K562 (cell line): Measurements from ENCODE around the gene PSMA6. TPM values are rescaled to one million over a fixed set of nuclear protein-coding genes. Genes with fewer than 3 reads are reported as not detected.

ENCODE experiments used
- ARHGAP35 ChIP-seq: fragments of 450-650 bp; IDR thresholded peaks from 2 replicates; pipeline ENCODE4 v1.6.1; 2018; ENCODE audit not compliant: partially characterized antibody
- HDAC6 ChIP-seq: IDR thresholded peaks from 2 replicates; pipeline ENCODE4 v1.6.1; 2012; ENCODE audit warnings: low read depth, mild to moderate bottlenecking, control low read depth, inconsistent platforms, low read length, moderate library complexity
- NR4A1 ChIP-seq, 2 experiments: fragments of 250-450 bp in 1 of 2; fragments of 450-650 bp in 1 of 2; sonication (Bioruptor Pico) in 1 of 2; IDR thresholded peaks; 2 replicates each; pipeline versions ENCODE4 v1.4.0 to v1.6.1; 2016 to 2020; ENCODE audit warnings: mild to moderate bottlenecking in 2 of 2, missing compliant biosample characterization in 1 of 2, missing genetic modification characterization in 1 of 2, moderate library complexity in 1 of 2
- SRSF1 ChIP-seq: fragments of 200-400 bp; formaldehyde crosslinking; IDR thresholded peaks from 2 replicates; pipeline ENCODE4 v1.6.1; 2017; ENCODE audit warnings: mild to moderate bottlenecking, low read depth, low read length, moderate library complexity
- TFAM ChIP-seq: fragments of 250-450 bp; sonication (Bioruptor Pico); conservative IDR thresholded peaks from 2 replicates; pipeline ENCODE4 v1.5.0; 2021; ENCODE audit warnings: mild to moderate bottlenecking, moderate library complexity
- THRAP3 ChIP-seq: fragments of 450-650 bp; IDR thresholded peaks from 2 replicates; pipeline ENCODE4 v1.6.1; 2016; ENCODE audit warnings: mild to moderate bottlenecking, inconsistent platforms, borderline replicate concordance
- ZBTB1 ChIP-seq: sonication (generic); formaldehyde crosslinking; IDR thresholded peaks from 2 replicates; pipeline ENCODE4 v1.8.1; 2023; ENCODE audit warnings: missing genetic modification reagents, low read depth, mild to moderate bottlenecking, borderline replicate concordance
- ZNF764 ChIP-seq: fragments of 250-450 bp; sonication (Bioruptor Pico); IDR thresholded peaks from 2 replicates; pipeline ENCODE4 v1.4.0; 2020; ENCODE audit warnings: low read depth, mild to moderate bottlenecking, moderate library complexity
- polyA plus RNA-seq, 8 experiments: library from polyadenylated mRNA; depleted of rRNA in 4 of 8; stranded (reverse) in 5 of 8; unstranded in 3 of 8; fragments of >200 nt; fragmentation: Nextera tagmentation in 2 of 8; fragmentation: Illumina TruSeq in 1 of 8; extraction: Ambion mirVana in 2 of 8; extraction: Trizol in 1 of 8; gene quantifications; 2 replicates each; pipeline versions ENCODE4 v1.2.1 to v1.2.3, GENCODE V29; 2011 to 2014; ENCODE audit warnings: inconsistent platforms in 1 of 8, missing spikeins in 1 of 8
- total RNA-seq, 7 experiments: library from RNA; depleted of rRNA in 6 of 7; stranded (reverse); fragments of >200 nt in 6 of 7; fragmentation: Illumina TruSeq in 2 of 7; extraction: Trizol in 2 of 7; gene quantifications; 2 replicates each; pipeline versions ENCODE4 v1.2.1 to v1.2.3, GENCODE V29; 2011 to 2021; ENCODE audit warnings: low replicate concordance in 1 of 7
- TF ChIP-seq, protein P1 (sequence below): fragments of 450-650 bp; formaldehyde crosslinking; IDR thresholded peaks from 2 replicates; pipeline ENCODE4 v1.4.0; 2022; ENCODE audit warnings: missing genetic modification characterization
- TF ChIP-seq, protein P2 (sequence below), 2 experiments: fragments of 450-650 bp in 1 of 2; sonication (generic) in 1 of 2; formaldehyde crosslinking in 1 of 2; IDR thresholded peaks; 2 replicates each; pipeline versions ENCODE4 v1.7.1 to v1.9.0; 2016 to 2022; ENCODE audit warnings: inconsistent platforms in 1 of 2, mild to moderate bottlenecking in 1 of 2, missing genetic modification reagents in 1 of 2

Gene PSMA6
- total and polyA plus RNA-seq, 9 of the 15 experiments (the other 6 are each of a cell fraction or from before 2014, with no cell fraction given), result 210 to 952 (median 288) TPM

DNA sequence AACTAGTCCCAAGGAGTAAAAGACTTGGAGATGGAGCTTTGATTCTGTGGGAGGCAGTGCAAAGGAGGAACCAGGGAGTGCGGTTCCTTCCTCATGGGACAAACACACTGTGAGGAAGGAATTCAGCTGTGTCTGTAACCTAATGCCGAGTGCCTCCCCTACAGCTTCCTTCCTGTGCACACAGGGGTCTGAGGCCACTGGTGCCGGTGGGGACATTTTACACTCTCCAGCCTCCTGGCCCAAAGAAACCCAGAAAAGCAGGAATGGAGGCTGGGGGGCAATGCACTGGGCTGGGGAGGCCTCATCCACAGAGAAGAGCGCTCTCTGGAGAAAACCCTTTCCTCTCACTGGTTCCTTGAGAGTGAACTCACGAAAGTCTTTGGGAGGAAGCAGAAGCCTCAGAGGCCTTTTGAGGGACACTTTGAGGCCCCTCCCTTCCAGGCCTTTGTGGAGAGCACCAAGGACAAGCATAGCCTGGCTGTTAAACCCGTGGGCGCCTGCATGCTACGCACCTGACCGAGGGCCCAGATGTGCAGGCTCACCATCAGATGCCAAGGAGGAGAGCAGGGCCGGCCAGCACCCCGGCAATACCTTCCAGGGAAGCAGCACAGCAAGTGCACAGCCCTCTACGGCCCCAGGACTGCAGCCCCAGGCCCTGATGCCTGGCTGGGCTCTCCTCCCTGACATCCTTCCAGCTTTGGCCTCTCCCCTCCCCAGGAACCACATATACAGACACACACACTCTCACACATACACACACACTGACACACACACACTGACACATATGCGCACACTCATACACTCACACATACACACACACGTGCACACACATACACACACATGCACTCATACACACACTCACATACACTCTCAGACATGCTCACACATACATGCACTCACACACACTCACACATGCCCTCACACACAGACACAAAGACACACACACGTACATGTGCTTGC, 60.4 kb downstream of the PSMA6 start (continued):
- TF ChIP-seq, protein P1, sequence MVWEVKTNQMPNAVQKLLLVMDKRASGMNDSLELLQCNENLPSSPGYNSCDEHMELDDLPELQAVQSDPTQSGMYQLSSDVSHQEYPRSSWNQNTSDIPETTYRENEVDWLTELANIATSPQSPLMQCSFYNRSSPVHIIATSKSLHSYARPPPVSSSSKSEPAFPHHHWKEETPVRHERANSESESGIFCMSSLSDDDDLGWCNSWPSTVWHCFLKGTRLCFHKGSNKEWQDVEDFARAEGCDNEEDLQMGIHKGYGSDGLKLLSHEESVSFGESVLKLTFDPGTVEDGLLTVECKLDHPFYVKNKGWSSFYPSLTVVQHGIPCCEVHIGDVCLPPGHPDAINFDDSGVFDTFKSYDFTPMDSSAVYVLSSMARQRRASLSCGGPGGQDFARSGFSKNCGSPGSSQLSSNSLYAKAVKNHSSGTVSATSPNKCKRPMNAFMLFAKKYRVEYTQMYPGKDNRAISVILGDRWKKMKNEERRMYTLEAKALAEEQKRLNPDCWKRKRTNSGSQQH (CRISPR knock-in tag), result 0 out of 2 replicates have a peak, but pooled peaks have one; percentile 41
- TF ChIP-seq, protein P2, sequence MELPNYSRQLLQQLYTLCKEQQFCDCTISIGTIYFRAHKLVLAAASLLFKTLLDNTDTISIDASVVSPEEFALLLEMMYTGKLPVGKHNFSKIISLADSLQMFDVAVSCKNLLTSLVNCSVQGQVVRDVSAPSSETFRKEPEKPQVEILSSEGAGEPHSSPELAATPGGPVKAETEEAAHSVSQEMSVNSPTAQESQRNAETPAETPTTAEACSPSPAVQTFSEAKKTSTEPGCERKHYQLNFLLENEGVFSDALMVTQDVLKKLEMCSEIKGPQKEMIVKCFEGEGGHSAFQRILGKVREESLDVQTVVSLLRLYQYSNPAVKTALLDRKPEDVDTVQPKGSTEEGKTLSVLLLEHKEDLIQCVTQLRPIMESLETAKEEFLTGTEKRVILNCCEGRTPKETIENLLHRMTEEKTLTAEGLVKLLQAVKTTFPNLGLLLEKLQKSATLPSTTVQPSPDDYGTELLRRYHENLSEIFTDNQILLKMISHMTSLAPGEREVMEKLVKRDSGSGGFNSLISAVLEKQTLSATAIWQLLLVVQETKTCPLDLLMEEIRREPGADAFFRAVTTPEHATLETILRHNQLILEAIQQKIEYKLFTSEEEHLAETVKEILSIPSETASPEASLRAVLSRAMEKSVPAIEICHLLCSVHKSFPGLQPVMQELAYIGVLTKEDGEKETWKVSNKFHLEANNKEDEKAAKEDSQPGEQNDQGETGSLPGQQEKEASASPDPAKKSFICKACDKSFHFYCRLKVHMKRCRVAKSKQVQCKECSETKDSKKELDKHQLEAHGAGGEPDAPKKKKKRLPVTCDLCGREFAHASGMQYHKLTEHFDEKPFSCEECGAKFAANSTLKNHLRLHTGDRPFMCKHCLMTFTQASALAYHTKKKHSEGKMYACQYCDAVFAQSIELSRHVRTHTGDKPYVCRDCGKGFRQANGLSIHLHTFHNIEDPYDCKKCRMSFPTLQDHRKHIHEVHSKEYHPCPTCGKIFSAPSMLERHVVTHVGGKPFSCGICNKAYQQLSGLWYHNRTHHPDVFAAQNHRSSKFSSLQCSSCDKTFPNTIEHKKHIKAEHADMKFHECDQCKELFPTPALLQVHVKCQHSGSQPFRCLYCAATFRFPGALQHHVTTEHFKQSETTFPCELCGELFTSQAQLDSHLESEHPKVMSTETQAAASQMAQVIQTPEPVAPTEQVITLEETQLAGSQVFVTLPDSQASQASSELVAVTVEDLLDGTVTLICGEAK (IDR thresholded peaks at IDR 0.05), result peak; percentile 24; the same call in 1 of the 2 replicates
- TF ChIP-seq, protein P2 (CRISPR knock-in tag; IDR thresholded peaks at IDR 0.05), result no peak
- no peak for TF ChIP-seq THRAP3
- no peak for TF ChIP-seq SRSF1
- TF ChIP-seq ARHGAP35, result peak; percentile 42
- no peak for TF ChIP-seq ZNF764
- TF ChIP-seq ZBTB1 (CRISPR knock-in tag), result no peak
- no peak for TF ChIP-seq HDAC6
- no peak for TF ChIP-seq TFAM (CRISPR knock-in tag)
- TF ChIP-seq NR4A1 (CRISPR knock-in tag; IDR thresholded peaks at IDR 0.05), result no peak
- no peak for TF ChIP-seq NR4A1 (tag; IDR thresholded peaks at IDR 0.05)
